Uterus (tissue), 2 donors: ENCODE data around the gene AGPAT4.

Experiments used
- CTCF ChIP-seq, 4 experiments: fragments of 200-600 bp in 2 of 4; fragments of 450-650 bp in 2 of 4; sonication (generic) in 2 of 4; IDR thresholded peaks; one replicate each; pipeline ENCODE4 v1.5.1; 2016 to 2019; ENCODE audit warnings: antibody characterized with exemption in 4 of 4, mild to moderate bottlenecking in 2 of 4, moderate library complexity in 1 of 4
- POLR2A ChIP-seq, 2 donors: fragments of 450-650 bp; IDR thresholded peaks; one replicate each; pipeline ENCODE4 v1.6.1; 2016; ENCODE audit warnings: antibody characterized with exemption in 2 of 2, mild to moderate bottlenecking in 1 of 2, moderate library complexity in 1 of 2

GRCh38 chr6:161218222-161218621 is 55.6 kb downstream of the AGPAT4 start:
- TF ChIP-seq CTCF (IDR thresholded peaks at IDR 0.05) (no peak), POLR2A (IDR thresholded peaks at IDR 0.05) (no peak)
